K562 (cell line): ENCODE results near the gene RREB1.

Experiments used
- HDAC6 ChIP-seq: IDR thresholded peaks from 2 replicates; pipeline ENCODE4 v1.6.1; 2012; ENCODE audit warnings: low read depth, mild to moderate bottlenecking, control low read depth, inconsistent platforms, low read length, moderate library complexity
- HNRNPH1 ChIP-seq: fragments of 200-400 bp; formaldehyde crosslinking; optimal IDR thresholded peaks from 2 replicates; pipeline ENCODE3; 2017; ENCODE audit warnings: low read depth, mild to moderate bottlenecking, low read length, moderate library complexity
- TF ChIP-seq, protein P1 (sequence below): sonication (generic); formaldehyde crosslinking; IDR thresholded peaks from 2 replicates; pipeline ENCODE4 v1.8.0; 2022; ENCODE audit warnings: mild to moderate bottlenecking, missing genetic modification reagents

DNA sequence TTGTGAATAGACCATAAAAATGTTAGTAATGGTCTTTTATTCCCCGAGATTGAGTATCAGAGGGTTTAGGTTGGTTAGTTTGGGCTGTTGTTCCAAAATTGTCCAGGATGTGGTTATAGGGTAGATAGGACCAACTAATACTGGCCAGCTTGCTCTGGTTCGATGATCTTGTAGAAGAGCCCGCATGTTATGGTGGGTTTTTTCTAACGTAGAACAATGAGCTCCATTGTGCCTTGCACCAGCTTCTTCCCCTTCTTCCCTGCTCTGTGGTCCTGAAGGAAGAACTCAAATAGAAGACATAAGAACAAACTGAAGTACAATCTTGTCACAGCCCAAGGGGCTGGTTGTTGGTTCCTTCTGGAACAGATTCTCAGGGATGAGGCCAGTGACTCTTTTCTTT lies 70.5 kb downstream of the RREB1 start:
- TF ChIP-seq, protein P1, sequence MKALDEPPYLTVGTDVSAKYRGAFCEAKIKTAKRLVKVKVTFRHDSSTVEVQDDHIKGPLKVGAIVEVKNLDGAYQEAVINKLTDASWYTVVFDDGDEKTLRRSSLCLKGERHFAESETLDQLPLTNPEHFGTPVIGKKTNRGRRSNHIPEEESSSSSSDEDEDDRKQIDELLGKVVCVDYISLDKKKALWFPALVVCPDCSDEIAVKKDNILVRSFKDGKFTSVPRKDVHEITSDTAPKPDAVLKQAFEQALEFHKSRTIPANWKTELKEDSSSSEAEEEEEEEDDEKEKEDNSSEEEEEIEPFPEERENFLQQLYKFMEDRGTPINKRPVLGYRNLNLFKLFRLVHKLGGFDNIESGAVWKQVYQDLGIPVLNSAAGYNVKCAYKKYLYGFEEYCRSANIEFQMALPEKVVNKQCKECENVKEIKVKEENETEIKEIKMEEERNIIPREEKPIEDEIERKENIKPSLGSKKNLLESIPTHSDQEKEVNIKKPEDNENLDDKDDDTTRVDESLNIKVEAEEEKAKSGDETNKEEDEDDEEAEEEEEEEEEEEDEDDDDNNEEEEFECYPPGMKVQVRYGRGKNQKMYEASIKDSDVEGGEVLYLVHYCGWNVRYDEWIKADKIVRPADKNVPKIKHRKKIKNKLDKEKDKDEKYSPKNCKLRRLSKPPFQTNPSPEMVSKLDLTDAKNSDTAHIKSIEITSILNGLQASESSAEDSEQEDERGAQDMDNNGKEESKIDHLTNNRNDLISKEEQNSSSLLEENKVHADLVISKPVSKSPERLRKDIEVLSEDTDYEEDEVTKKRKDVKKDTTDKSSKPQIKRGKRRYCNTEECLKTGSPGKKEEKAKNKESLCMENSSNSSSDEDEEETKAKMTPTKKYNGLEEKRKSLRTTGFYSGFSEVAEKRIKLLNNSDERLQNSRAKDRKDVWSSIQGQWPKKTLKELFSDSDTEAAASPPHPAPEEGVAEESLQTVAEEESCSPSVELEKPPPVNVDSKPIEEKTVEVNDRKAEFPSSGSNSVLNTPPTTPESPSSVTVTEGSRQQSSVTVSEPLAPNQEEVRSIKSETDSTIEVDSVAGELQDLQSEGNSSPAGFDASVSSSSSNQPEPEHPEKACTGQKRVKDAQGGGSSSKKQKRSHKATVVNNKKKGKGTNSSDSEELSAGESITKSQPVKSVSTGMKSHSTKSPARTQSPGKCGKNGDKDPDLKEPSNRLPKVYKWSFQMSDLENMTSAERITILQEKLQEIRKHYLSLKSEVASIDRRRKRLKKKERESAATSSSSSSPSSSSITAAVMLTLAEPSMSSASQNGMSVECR (CRISPR knock-in tag), result no peak
- TF ChIP-seq HNRNPH1, result no peak
- no peak for TF ChIP-seq HDAC6
